ENCODE measurements around the gene NSD2. TPM values are rescaled to one million over a fixed set of nuclear protein-coding genes. Genes with fewer than 3 reads are reported as not detected.
A peak's percentile ranks its signal among the peaks of the same experiment; 100 is the strongest.

The NSD2 gene
- total RNA-seq, 1 experiment from 2014 or later: 128 TPM

DNA sequence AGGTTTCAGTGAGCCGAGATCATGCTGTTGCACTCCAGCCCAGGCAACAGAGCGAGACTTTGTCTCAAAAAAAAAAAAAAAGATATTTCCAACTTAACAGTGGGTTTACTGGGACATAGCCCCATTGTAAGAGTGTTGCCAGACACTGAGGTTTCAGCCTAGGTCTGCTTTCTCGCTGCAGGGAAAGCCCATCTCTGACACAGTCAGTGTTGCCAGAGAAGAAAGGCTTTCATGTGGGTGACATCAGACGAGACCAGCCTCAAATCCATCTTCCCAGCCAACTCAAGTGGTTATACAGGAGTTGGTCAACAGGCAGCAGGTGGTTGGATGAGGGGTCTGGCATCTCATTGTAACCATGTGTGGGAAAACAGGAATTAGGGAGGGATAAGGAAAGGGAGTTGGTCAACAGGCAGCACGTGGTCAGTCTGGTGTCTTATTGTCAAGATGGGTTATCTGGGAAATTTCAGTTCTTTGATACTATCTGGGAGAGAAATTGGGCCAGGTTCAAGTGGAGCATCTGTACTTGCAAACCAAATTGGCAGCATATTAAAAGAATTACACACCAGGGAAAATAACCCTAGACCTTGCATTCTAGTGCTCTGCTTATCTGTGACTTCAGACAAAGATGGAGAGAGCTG lies 96.4 kb downstream of the NSD2 start:
- Mint-ChIP-seq H3K27ac (no peak overlapping the region), H3K4me1 (peaks cover 4% of the 10 kb centered on the region), H3K36me3 (peaks cover 18% of the 10 kb centered on the region), H3K4me3 (no peak overlapping the region), H3K27me3 (ENCODE audit: low read depth) (no peaks in the 10 kb centered on the region), H3K9me3 (no peaks in the 10 kb centered on the region)
- TF ChIP-seq ETV6 (CRISPR knock-in tag; IDR thresholded peaks at IDR 0.05): no peak
- no peak for TF ChIP-seq ZNF671 (CRISPR knock-in tag; IDR thresholded peaks at IDR 0.05)
- no peak for TF ChIP-seq NFE2L1 (CRISPR knock-in tag; IDR thresholded peaks at IDR 0.05)
- TF ChIP-seq ZNF219 (CRISPR knock-in tag; IDR thresholded peaks at IDR 0.05; ENCODE audit: borderline replicate concordance): no peak
- TF ChIP-seq ZNF121 (CRISPR knock-in tag; IDR thresholded peaks at IDR 0.05): no peak
- TF ChIP-seq, protein P1, sequence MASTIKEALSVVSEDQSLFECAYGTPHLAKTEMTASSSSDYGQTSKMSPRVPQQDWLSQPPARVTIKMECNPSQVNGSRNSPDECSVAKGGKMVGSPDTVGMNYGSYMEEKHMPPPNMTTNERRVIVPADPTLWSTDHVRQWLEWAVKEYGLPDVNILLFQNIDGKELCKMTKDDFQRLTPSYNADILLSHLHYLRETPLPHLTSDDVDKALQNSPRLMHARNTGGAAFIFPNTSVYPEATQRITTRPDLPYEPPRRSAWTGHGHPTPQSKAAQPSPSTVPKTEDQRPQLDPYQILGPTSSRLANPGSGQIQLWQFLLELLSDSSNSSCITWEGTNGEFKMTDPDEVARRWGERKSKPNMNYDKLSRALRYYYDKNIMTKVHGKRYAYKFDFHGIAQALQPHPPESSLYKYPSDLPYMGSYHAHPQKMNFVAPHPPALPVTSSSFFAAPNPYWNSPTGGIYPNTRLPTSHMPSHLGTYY (CRISPR knock-in tag; IDR thresholded peaks at IDR 0.05): no peak
- TF ChIP-seq SOX15 (CRISPR knock-in tag; IDR thresholded peaks at IDR 0.05): no peak
- no peak for TF ChIP-seq RORB (CRISPR knock-in tag; IDR thresholded peaks at IDR 0.05)
- no peak for TF ChIP-seq TP53 (CRISPR knock-in tag; IDR thresholded peaks at IDR 0.05)
- TF ChIP-seq SMAD3 (CRISPR knock-in tag; IDR thresholded peaks at IDR 0.05; ENCODE audit: borderline replicate concordance): no peak
- TF ChIP-seq, protein P2, sequence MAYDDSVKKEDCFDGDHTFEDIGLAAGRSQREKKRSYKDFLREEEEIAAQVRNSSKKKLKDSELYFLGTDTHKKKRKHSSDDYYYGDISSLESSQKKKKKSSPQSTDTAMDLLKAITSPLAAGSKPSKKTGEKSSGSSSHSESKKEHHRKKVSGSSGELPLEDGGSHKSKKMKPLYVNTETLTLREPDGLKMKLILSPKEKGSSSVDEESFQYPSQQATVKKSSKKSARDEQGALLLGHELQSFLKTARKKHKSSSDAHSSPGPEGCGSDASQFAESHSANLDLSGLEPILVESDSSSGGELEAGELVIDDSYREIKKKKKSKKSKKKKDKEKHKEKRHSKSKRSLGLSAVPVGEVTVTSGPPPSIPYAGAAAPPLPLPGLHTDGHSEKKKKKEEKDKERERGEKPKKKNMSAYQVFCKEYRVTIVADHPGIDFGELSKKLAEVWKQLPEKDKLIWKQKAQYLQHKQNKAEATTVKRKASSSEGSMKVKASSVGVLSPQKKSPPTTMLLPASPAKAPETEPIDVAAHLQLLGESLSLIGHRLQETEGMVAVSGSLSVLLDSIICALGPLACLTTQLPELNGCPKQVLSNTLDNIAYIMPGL (CRISPR knock-in tag; IDR thresholded peaks at IDR 0.05): no peak
- TF ChIP-seq, protein P3, sequence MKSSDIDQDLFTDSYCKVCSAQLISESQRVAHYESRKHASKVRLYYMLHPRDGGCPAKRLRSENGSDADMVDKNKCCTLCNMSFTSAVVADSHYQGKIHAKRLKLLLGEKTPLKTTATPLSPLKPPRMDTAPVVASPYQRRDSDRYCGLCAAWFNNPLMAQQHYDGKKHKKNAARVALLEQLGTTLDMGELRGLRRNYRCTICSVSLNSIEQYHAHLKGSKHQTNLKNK (CRISPR knock-in tag; IDR thresholded peaks at IDR 0.05): no peak
- ChIA-PET CTCF (no interaction called here), POLR2A (no interaction called here)
- no peak for ATAC-seq
- DNase-seq (ENCODE audit: low spot score): no peak

DNA sequence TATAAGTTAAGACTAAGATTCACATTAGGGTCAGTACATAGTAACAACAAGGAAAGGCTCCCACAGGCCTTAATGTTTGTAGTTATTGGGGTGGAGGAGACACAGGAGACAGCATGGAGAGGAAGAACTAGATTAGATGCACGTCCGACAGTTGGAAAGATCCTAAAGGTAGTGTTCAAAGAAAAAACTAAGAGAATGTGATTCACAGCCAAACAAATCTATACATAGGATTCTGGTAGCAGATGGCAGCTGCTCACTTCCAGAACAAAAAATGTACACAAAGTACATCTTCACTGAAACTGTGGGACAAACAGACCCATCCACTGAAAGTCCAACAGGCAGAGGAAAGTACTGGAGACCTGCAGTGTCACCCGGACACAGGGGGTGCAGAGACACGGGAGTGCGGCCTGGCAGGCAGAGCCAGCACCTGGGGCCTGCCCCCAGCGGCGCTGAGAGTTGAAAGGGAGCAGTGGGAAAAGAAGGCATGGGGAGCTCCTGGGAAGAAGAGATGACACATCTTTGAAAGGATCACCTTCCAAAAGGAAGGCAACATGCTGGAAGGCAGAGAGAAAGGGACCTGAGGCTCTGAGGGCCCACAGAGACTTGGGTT lies 97.6 kb downstream of the NSD2 start:
- ChIA-PET CTCF (no interaction called here), POLR2A (no interaction called here)
- Mint-ChIP-seq H3K27me3 (ENCODE audit: low read depth) (no peaks in the 10 kb centered on the region), H3K4me1 (peaks cover 4% of the 10 kb centered on the region), H3K27ac (0 out of 2 replicates have a peak overlapping the region, but pooled peaks have one; percentile 21), H3K4me3 (no peak overlapping the region), H3K9me3 (no peaks in the 10 kb centered on the region), H3K36me3 (peaks cover 26% of the 10 kb centered on the region)
- TF ChIP-seq NFE2L1 (CRISPR knock-in tag; IDR thresholded peaks at IDR 0.05): no peak
- no peak for DNase-seq (ENCODE audit: low spot score)
- no peak for ATAC-seq

DNA sequence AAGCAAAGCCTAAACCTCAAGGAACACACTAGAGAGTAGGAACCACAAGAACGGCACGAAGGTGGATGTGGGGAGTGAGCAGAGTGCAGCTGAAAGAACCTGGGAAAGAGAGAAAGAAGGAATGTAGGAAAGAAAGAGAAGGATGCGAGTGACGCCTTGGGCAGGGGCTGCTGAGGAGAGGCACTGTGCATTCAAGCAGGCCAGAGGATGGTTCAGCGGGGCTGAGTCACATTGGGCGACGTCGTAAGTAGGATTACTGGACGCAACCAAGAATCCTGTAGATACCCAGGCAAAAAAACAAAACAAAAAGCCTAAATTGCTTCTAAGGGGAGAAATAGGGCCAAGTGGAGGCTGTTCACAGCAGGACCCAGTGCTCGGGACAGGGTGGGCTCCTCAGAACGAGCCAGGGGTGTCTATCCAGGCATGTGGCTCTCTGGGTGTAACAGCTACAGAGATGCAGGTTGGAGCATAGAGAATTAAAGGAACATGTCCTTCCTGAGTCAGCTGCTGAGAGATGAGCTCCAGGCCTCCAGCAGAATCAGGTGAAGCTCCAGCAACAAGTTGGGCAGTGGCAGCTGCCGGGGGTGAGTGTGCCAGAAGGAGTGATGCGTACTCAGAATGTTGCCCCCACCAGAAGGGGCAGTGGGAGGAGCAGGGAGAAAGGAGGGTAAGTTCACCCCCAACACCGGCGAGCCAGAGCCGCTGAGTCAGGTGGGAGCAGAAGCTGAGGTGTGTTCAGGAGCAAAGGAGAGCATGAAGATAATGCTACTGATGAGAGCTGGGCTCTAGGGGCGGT lies 98.9 kb downstream of the NSD2 start:
- no peaks in the 10 kb centered on the region for H3K9me3 Mint-ChIP-seq

More for the DNA sequence above, 98.9 kb downstream of the NSD2 start:
- Mint-ChIP-seq H3K27me3 (ENCODE audit: low read depth) (no peaks in the 10 kb centered on the region), H3K27ac (peak overlapping the region; percentile 83), H3K36me3 (peaks cover 32% of the 10 kb centered on the region), H3K4me1 (no peaks in the 10 kb centered on the region), H3K4me3 (no peak overlapping the region)
- DNase-seq (ENCODE audit: low spot score): no peak
- ATAC-seq: no peak
- no peak for TF ChIP-seq JAZF1 (CRISPR knock-in tag; IDR thresholded peaks at IDR 0.05)
- TF ChIP-seq, protein P4, sequence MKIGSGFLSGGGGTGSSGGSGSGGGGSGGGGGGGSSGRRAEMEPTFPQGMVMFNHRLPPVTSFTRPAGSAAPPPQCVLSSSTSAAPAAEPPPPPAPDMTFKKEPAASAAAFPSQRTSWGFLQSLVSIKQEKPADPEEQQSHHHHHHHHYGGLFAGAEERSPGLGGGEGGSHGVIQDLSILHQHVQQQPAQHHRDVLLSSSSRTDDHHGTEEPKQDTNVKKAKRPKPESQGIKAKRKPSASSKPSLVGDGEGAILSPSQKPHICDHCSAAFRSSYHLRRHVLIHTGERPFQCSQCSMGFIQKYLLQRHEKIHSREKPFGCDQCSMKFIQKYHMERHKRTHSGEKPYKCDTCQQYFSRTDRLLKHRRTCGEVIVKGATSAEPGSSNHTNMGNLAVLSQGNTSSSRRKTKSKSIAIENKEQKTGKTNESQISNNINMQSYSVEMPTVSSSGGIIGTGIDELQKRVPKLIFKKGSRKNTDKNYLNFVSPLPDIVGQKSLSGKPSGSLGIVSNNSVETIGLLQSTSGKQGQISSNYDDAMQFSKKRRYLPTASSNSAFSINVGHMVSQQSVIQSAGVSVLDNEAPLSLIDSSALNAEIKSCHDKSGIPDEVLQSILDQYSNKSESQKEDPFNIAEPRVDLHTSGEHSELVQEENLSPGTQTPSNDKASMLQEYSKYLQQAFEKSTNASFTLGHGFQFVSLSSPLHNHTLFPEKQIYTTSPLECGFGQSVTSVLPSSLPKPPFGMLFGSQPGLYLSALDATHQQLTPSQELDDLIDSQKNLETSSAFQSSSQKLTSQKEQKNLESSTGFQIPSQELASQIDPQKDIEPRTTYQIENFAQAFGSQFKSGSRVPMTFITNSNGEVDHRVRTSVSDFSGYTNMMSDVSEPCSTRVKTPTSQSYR (CRISPR knock-in tag; IDR thresholded peaks at IDR 0.05): no peak
- TF ChIP-seq, protein P5, sequence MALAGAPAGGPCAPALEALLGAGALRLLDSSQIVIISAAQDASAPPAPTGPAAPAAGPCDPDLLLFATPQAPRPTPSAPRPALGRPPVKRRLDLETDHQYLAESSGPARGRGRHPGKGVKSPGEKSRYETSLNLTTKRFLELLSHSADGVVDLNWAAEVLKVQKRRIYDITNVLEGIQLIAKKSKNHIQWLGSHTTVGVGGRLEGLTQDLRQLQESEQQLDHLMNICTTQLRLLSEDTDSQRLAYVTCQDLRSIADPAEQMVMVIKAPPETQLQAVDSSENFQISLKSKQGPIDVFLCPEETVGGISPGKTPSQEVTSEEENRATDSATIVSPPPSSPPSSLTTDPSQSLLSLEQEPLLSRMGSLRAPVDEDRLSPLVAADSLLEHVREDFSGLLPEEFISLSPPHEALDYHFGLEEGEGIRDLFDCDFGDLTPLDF (CRISPR knock-in tag; IDR thresholded peaks at IDR 0.05): no peak
- no peak for TF ChIP-seq NFYB (CRISPR knock-in tag; conservative IDR thresholded peaks at IDR 0.05; ENCODE audit: low read depth)
- TF ChIP-seq ZBTB21 (CRISPR knock-in tag; IDR thresholded peaks at IDR 0.05; ENCODE audit: borderline replicate concordance): no peak
- CTCF ChIA-PET: interaction anchor here (1.6 kb wide), 1 partner anchor 60 kb away, joined by 5 read pairs; no protein-coding TSS in a partner anchor
- POLR2A ChIA-PET: no interaction called here

Measured in WTC11 (cell line).